ENCODE measurements around the gene ODAD4. TPM values are rescaled to one million over a fixed set of nuclear protein-coding genes. Genes with fewer than 3 reads are reported as not detected.

ODAD4 gene
- polyA plus RNA-seq, 1 of the 3 experiments (the other 2 are of a cell fraction), result 1.1 TPM

DNA sequence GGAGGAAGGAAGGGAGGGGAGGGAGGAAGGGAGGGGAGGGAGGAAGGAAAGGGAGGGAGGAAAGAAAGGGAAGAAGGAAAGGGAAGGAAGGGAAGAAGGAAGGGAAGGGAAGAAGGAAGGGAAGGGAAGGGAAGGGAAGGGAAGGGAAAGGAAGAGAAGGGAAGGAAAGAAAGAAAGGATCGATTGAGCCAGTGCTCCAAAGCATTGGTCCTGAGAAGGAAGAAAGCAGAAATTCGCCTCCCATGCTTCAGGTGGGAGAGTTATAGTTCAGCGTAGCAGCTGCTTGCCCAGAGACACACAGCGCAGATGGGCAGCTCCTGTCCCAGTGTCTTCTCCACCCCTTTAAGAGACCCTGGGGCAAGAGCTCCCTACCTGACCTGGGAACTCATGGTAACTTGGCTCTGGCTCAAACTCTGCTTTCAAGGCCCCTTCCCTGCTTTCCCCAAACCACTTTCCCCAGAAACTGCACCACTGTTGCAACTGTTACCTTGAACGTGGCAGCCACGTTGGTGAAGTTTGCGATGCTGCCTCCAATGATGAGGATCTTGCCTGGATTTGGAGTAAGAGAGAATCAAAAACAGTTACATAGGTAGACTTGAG, 26.1 kb upstream of the ODAD4 start:
- no peaks in the 10 kb centered on the region for H3K9me3 ChIP-seq
- H3K27me3 ChIP-seq (ENCODE audit: insufficient read depth), result no peaks in the 10 kb centered on the region
- peaks cover 14% of the 10 kb centered on the region; the same call in 1 of the 2 replicates for H4K20me1 ChIP-seq (ENCODE audit: insufficient read depth)
- WGBS (ENCODE audit: low lambda C conversion rate), result 92% methylated on average over 6 of the region's 7 CpGs
- no peak overlapping the region for H3K4me3 ChIP-seq (ENCODE audit: low read depth in 2 of 2, low read length in 1 of 2)
- ChIA-PET CTCF (interaction anchor here (0.9 kb wide), 1 partner anchor 184 kb away, joined by 3 read pairs; no protein-coding TSS in a partner anchor), POLR2A (no interaction called here)
- no peak overlapping the region for H3K9ac ChIP-seq
- peaks cover 47% of the 10 kb centered on the region; the same call in 1 of the 2 replicates for H3K79me2 ChIP-seq (ENCODE audit: insufficient read depth)
- H2AFZ ChIP-seq (ENCODE audit: low read depth), result no peak overlapping the region
- H3K27ac ChIP-seq (ENCODE audit: low read depth in 2 of 2, low read length in 1 of 2), result no peak overlapping the region
- no peak for DNase-seq
- H3K4me1 ChIP-seq (ENCODE audit: control insufficient read depth in 1 of 2, insufficient read depth in 2 of 2, low read depth in 1 of 2, low read length in 1 of 2), result peaks cover 22 to 38% of the 10 kb centered on the region in 2 experiments
- H3F3A ChIP-seq (replicated peaks; ENCODE audit: insufficient read depth), result peaks cover 22% of the 10 kb centered on the region
- no peaks in the 10 kb centered on the region for H3K9me2 ChIP-seq
- peaks cover 52 to 74% of the 10 kb centered on the region in 2 experiments for H3K36me3 ChIP-seq (replicated peaks in 1 of 2; ENCODE audit: control insufficient read depth in 1 of 2, insufficient read depth in 2 of 2, low read length in 1 of 2)
- TF ChIP-seq, protein P1, sequence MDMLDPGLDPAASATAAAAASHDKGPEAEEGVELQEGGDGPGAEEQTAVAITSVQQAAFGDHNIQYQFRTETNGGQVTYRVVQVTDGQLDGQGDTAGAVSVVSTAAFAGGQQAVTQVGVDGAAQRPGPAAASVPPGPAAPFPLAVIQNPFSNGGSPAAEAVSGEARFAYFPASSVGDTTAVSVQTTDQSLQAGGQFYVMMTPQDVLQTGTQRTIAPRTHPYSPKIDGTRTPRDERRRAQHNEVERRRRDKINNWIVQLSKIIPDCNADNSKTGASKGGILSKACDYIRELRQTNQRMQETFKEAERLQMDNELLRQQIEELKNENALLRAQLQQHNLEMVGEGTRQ (IDR thresholded peaks at IDR 0.05; ENCODE audit: borderline replicate concordance, low read depth, low read length), result no peak
- no peak for TF ChIP-seq RFX5 (IDR thresholded peaks at IDR 0.05; ENCODE audit: low read length)
- TF ChIP-seq, protein P2, sequence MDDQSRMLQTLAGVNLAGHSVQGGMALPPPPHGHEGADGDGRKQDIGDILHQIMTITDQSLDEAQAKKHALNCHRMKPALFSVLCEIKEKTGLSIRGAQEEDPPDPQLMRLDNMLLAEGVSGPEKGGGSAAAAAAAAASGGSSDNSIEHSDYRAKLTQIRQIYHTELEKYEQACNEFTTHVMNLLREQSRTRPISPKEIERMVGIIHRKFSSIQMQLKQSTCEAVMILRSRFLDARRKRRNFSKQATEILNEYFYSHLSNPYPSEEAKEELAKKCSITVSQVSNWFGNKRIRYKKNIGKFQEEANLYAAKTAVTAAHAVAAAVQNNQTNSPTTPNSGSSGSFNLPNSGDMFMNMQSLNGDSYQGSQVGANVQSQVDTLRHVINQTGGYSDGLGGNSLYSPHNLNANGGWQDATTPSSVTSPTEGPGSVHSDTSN (IDR thresholded peaks at IDR 0.05), result no peak
- TF ChIP-seq, protein P3, sequence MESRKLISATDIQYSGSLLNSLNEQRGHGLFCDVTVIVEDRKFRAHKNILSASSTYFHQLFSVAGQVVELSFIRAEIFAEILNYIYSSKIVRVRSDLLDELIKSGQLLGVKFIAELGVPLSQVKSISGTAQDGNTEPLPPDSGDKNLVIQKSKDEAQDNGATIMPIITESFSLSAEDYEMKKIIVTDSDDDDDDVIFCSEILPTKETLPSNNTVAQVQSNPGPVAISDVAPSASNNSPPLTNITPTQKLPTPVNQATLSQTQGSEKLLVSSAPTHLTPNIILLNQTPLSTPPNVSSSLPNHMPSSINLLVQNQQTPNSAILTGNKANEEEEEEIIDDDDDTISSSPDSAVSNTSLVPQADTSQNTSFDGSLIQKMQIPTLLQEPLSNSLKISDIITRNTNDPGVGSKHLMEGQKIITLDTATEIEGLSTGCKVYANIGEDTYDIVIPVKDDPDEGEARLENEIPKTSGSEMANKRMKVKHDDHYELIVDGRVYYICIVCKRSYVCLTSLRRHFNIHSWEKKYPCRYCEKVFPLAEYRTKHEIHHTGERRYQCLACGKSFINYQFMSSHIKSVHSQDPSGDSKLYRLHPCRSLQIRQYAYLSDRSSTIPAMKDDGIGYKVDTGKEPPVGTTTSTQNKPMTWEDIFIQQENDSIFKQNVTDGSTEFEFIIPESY (IDR thresholded peaks at IDR 0.05; ENCODE audit: borderline replicate concordance, low read depth), result no peak
- TF ChIP-seq TAF1 (IDR thresholded peaks at IDR 0.05; ENCODE audit: borderline replicate concordance, low read depth, low read length), result no peak
- TF ChIP-seq POLR2AphosphoS5 (IDR thresholded peaks at IDR 0.05; ENCODE audit: low read depth, low read length), result no peak
- TF ChIP-seq FOXJ3 (CRISPR knock-in tag; IDR thresholded peaks at IDR 0.05), result no peak
- H3K4me2 ChIP-seq, result no peak overlapping the region

DNA sequence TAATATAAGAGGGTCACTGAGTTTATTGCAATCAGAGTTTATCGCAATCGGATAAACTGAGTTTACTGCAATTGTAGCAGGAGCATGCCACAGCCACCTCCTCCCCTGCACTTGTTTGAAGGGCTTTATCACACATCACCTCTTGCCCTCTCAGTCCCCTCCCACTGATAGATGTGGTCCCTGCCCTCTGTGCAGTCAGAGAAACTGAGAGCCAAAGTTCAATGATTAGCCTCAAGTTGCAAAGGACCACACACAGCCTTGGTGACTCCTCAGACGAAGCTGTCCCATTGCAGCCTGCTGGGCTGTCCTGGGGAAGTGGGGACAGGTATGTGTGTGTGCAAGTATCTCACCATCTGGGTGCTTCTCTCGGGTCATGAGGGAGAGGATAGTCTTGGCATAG, 25.2 kb upstream of the ODAD4 start:
- Histone ChIP-seq H3K36me3 (replicated peaks in 1 of 2; ENCODE audit: control insufficient read depth in 1 of 2, insufficient read depth in 2 of 2, low read length in 1 of 2) (peaks cover 60 to 74% of the 10 kb centered on the region in 2 experiments), H3K9me2 (no peaks in the 10 kb centered on the region), H3K4me2 (no peak overlapping the region), H3K4me3 (ENCODE audit: low read depth in 2 of 2, low read length in 1 of 2) (no peak overlapping the region), H3K9ac (no peak overlapping the region), H3F3A (replicated peaks; ENCODE audit: insufficient read depth) (peaks cover 30% of the 10 kb centered on the region), H4K20me1 (ENCODE audit: insufficient read depth) (peaks cover 14% of the 10 kb centered on the region; the same call in 1 of the 2 replicates), H3K27ac (ENCODE audit: low read depth in 2 of 2, low read length in 1 of 2) (no peak overlapping the region; a peak in 1 of 4 replicates), H3K27me3 (ENCODE audit: insufficient read depth) (no peaks in the 10 kb centered on the region), H3K79me2 (ENCODE audit: insufficient read depth) (peaks cover 51% of the 10 kb centered on the region), H3K4me1 (ENCODE audit: control insufficient read depth in 1 of 2, insufficient read depth in 2 of 2, low read depth in 1 of 2, low read length in 1 of 2) (peaks cover 27 to 46% of the 10 kb centered on the region in 2 experiments), H3K9me3 (no peaks in the 10 kb centered on the region), H2AFZ (ENCODE audit: low read depth) (no peak overlapping the region)
- POLR2A ChIA-PET, result no interaction called here
- no peak for TF ChIP-seq FOXM1 (IDR thresholded peaks at IDR 0.05; ENCODE audit: low read depth)
- TF ChIP-seq FOSL2 (IDR thresholded peaks at IDR 0.05; ENCODE audit: borderline replicate concordance, low read depth), result no peak
- TF ChIP-seq TEAD4 (IDR thresholded peaks at IDR 0.05; ENCODE audit: borderline replicate concordance, insufficient read depth), result no peak
- TF ChIP-seq RFX5 (IDR thresholded peaks at IDR 0.05; ENCODE audit: low read length), result no peak
- TF ChIP-seq JUND (IDR thresholded peaks at IDR 0.05), result no peak
- no peak for DNase-seq
- CTCF ChIA-PET, result interaction anchor here (0.9 kb wide), 1 partner anchor 185 kb away, joined by 3 read pairs; no protein-coding TSS in a partner anchor
- 90% methylated on average over 3 of the region's 4 CpGs for WGBS (ENCODE audit: low lambda C conversion rate)
